ENCODE results near the gene TSNAXIP1. TPM values are rescaled to one million over a fixed set of nuclear protein-coding genes. Genes with fewer than 3 reads are reported as not detected.

The TSNAXIP1 gene
- under 1 TPM; 0.30 to 0.45 (median 0.37) TPM for total RNA-seq
- 0.35 TPM for total RNA-seq (2013)
- total RNA-seq, result 0.35 to 3.4 (median 0.98) reads per million in 29 experiments

GRCh38 chr16:67806428-67807147, at the start of gene TSNAXIP1, which contains the start of gene RANBP10:
TSS of gene TSNAXIP1 (plus strand) at chr16:67806889. CDS start at chr16:67807150, 261 bp downstream.
TSS of gene RANBP10 (minus strand) at chr16:67806560. CDS start at chr16:67806536, 24 bp downstream.
- Histone ChIP-seq H3K4me3 (ENCODE audit: control insufficient read depth in 1 of 2, extremely low read depth in 1 of 2, low read length in 1 of 2) (peak within 1 kb of the TSS; percentile 87 to 97), H3K27ac (ENCODE audit: low read length) (peak within 1 kb of the TSS; percentile 70), H3K36me3 (ENCODE audit: control insufficient read depth in 2 of 2, extremely low read depth in 1 of 2, insufficient read depth in 1 of 2, low read length in 1 of 2) (peaks cover 0 to 5% of the 10 kb centered on the region in 2 donors), H3K9me3 (no peaks in the 10 kb centered on the region), H3K27me3 (replicated peaks in 1 of 2; ENCODE audit: control insufficient read depth in 2 of 2, extremely low read depth in 1 of 2, insufficient read depth in 2 of 2, low read length in 1 of 2) (no peaks in the 10 kb centered on the region), H3K4me1 (ENCODE audit: control insufficient read depth in 1 of 2, extremely low read depth in 1 of 2, insufficient read depth in 2 of 2, low read length in 2 of 2) (peaks cover 29 to 43% of the 10 kb centered on the region in 2 experiments)
- DNase-seq (peak; percentile 89 to 98 (median 95)), ATAC-seq (replicated peaks in 1 of 4) (peak; percentile 92 to 93 (median 92))
- peaks cover 38 to 47% (median 42%) of the 10 kb centered on the region in 3 donors for H3K4me1 Mint-ChIP-seq
- peak within 1 kb of the TSS; percentile 79 to 94 for H3K27ac Mint-ChIP-seq
- CTCF ChIA-PET, result interaction anchor here in 1 of 2 donors (0.5 to 1.5 kb wide), 17 partner anchors 10 to 1455 kb away, joined by 3 to 19 read pairs (median 4); partner anchors contain the start of genes ATP6V0D1, GFOD2, NFATC3 and NUTF2
- no peaks in the 10 kb centered on the region for H3K27me3 Mint-ChIP-seq
- no peaks in the 10 kb centered on the region for H3K9me3 Mint-ChIP-seq
- peaks cover 9% of the 10 kb centered on the region for H3K36me3 Mint-ChIP-seq
- H3K4me3 Mint-ChIP-seq, result peak within 1 kb of the TSS; percentile 76 to 89 (median 87)
- POLR2A ChIA-PET, result interaction anchor here in 1 of 2 donors (0.5 to 1.0 kb wide), 4 partner anchors 87 to 207 kb away, joined by 3 to 10 read pairs (median 4); partner anchors contain the start of genes GFOD2 and PSKH1
- WGBS (ENCODE audit: insufficient coverage), result 0% methylated on average over 41 of the region's 54 CpGs

GRCh38 chr16:67758006-67758405, 48.7 kb upstream of the TSNAXIP1 start:
- POLR2A ChIA-PET, result interaction anchor here in 1 of 2 donors (0.5 kb wide), 1 partner anchor 739 kb away, joined by 4 read pairs; no protein-coding TSS in a partner anchor
- 83% methylated on average over 2 of the region's 3 CpGs for WGBS (ENCODE audit: insufficient coverage)

GRCh38 chr16:67758966-67759365, 47.7 kb upstream of the TSNAXIP1 start:
- Histone ChIP-seq H3K27ac (ENCODE audit: low read length) (no peak overlapping the region), H3K36me3 (ENCODE audit: control insufficient read depth in 2 of 2, extremely low read depth in 1 of 2, insufficient read depth in 1 of 2, low read length in 1 of 2) (peaks cover 3 to 23% of the 10 kb centered on the region in 2 donors), H3K4me3 (ENCODE audit: control insufficient read depth in 1 of 2, extremely low read depth in 1 of 2, low read length in 1 of 2) (no peak overlapping the region), H3K4me1 (ENCODE audit: control insufficient read depth in 1 of 2, extremely low read depth in 1 of 2, insufficient read depth in 2 of 2, low read length in 2 of 2) (peaks cover 0 to 7% of the 10 kb centered on the region in 2 experiments), H3K27me3 (replicated peaks in 1 of 2; ENCODE audit: control insufficient read depth in 2 of 2, extremely low read depth in 1 of 2, insufficient read depth in 2 of 2, low read length in 1 of 2) (no peaks in the 10 kb centered on the region), H3K9me3 (no peaks in the 10 kb centered on the region)
- H3K9me3 Mint-ChIP-seq, result no peaks in the 10 kb centered on the region
- CTCF ChIA-PET, result no interaction called here
- peaks cover 18 to 24% (median 23%) of the 10 kb centered on the region in 3 donors for H3K4me1 Mint-ChIP-seq
- H3K27me3 Mint-ChIP-seq, result no peaks in the 10 kb centered on the region
- H3K27ac Mint-ChIP-seq, result no peak overlapping the region
- POLR2A ChIA-PET, result no interaction called here
- DNase-seq (no peak), ATAC-seq (replicated peaks in 1 of 4) (no peak)
- peaks cover 21% of the 10 kb centered on the region for H3K36me3 Mint-ChIP-seq
- no peak overlapping the region for H3K4me3 Mint-ChIP-seq
- WGBS (ENCODE audit: insufficient coverage), result 93% methylated on average over 6 of the region's 7 CpGs

More at GRCh38 chr16:67758006-67758405, 48.7 kb upstream of the TSNAXIP1 start:
- ATAC-seq (replicated peaks in 1 of 4), result no peak
- Mint-ChIP-seq H3K4me3 (no peak overlapping the region), H3K27me3 (no peaks in the 10 kb centered on the region), H3K4me1 (peaks cover 18 to 23% (median 21%) of the 10 kb centered on the region in 3 donors), H3K27ac (no peak overlapping the region), H3K9me3 (no peaks in the 10 kb centered on the region), H3K36me3 (peaks cover 24% of the 10 kb centered on the region)
- CTCF ChIA-PET, result no interaction called here
- Histone ChIP-seq H3K9me3 (no peaks in the 10 kb centered on the region), H3K27me3 (replicated peaks in 1 of 2; ENCODE audit: control insufficient read depth in 2 of 2, extremely low read depth in 1 of 2, insufficient read depth in 2 of 2, low read length in 1 of 2) (no peaks in the 10 kb centered on the region), H3K36me3 (ENCODE audit: control insufficient read depth in 2 of 2, extremely low read depth in 1 of 2, insufficient read depth in 1 of 2, low read length in 1 of 2) (peaks cover 3 to 22% of the 10 kb centered on the region in 2 donors), H3K4me3 (ENCODE audit: control insufficient read depth in 1 of 2, extremely low read depth in 1 of 2, low read length in 1 of 2) (no peak overlapping the region), H3K4me1 (ENCODE audit: control insufficient read depth in 1 of 2, extremely low read depth in 1 of 2, insufficient read depth in 2 of 2, low read length in 2 of 2) (peaks cover 0 to 7% of the 10 kb centered on the region in 2 experiments), H3K27ac (ENCODE audit: low read length) (no peak overlapping the region)
- no peak for DNase-seq

GRCh38 chr16:67760206-67760955, 46.3 kb upstream of the TSNAXIP1 start:
- H3K27ac Mint-ChIP-seq, result peak overlapping the region; percentile 78 to 79
- H3K27ac ChIP-seq (ENCODE audit: low read length), result no peak overlapping the region
- CTCF ChIA-PET, result interaction anchor here in 1 of 2 donors (0.6 kb wide), 1 partner anchor 287 kb away, joined by 5 read pairs; no protein-coding TSS in a partner anchor
- POLR2A ChIA-PET, result no interaction called here
- H3K9me3 Mint-ChIP-seq, result no peaks in the 10 kb centered on the region
- peaks cover 0 to 15% of the 10 kb centered on the region in 2 donors for H3K36me3 ChIP-seq (ENCODE audit: control insufficient read depth in 2 of 2, extremely low read depth in 1 of 2, insufficient read depth in 1 of 2, low read length in 1 of 2)
- H3K9me3 ChIP-seq, result no peaks in the 10 kb centered on the region
- peaks cover 0 to 7% of the 10 kb centered on the region in 2 experiments for H3K4me1 ChIP-seq (ENCODE audit: control insufficient read depth in 1 of 2, extremely low read depth in 1 of 2, insufficient read depth in 2 of 2, low read length in 2 of 2)
- H3K27me3 Mint-ChIP-seq, result no peaks in the 10 kb centered on the region
- peak in 1 of 35 experiments; percentile 2 for DNase-seq
- H3K4me3 Mint-ChIP-seq, result no peak overlapping the region
- H3K4me3 ChIP-seq (ENCODE audit: control insufficient read depth in 1 of 2, extremely low read depth in 1 of 2, low read length in 1 of 2), result no peak overlapping the region
- WGBS (ENCODE audit: insufficient coverage), result 82% methylated on average over 7 of the region's 8 CpGs
- H3K27me3 ChIP-seq (replicated peaks in 1 of 2; ENCODE audit: control insufficient read depth in 2 of 2, extremely low read depth in 1 of 2, insufficient read depth in 2 of 2, low read length in 1 of 2), result no peaks in the 10 kb centered on the region
- peak in 2 of 4 experiments; percentile 23 to 27 for ATAC-seq (replicated peaks in 1 of 4)
- peaks cover 18 to 24% (median 23%) of the 10 kb centered on the region in 3 donors for H3K4me1 Mint-ChIP-seq
- H3K36me3 Mint-ChIP-seq, result peaks cover 21% of the 10 kb centered on the region

- no peak for ATAC-seq (replicated peaks in 1 of 4)
- H3K36me3 Mint-ChIP-seq, result peaks cover 21% of the 10 kb centered on the region
- H3K9me3 Mint-ChIP-seq, result no peaks in the 10 kb centered on the region
- no peaks in the 10 kb centered on the region for H3K27me3 Mint-ChIP-seq
- no peak overlapping the region for H3K27ac ChIP-seq (ENCODE audit: low read length)
- H3K27ac Mint-ChIP-seq, result peak overlapping the region; percentile 78 to 79
- H3K4me3 Mint-ChIP-seq, result no peak overlapping the region
- no peaks in the 10 kb centered on the region for H3K9me3 ChIP-seq
- POLR2A ChIA-PET, result no interaction called here
- H3K27me3 ChIP-seq (replicated peaks in 1 of 2; ENCODE audit: control insufficient read depth in 2 of 2, extremely low read depth in 1 of 2, insufficient read depth in 2 of 2, low read length in 1 of 2), result no peaks in the 10 kb centered on the region
- no peak for DNase-seq
- peaks cover 0 to 7% of the 10 kb centered on the region in 2 experiments for H3K4me1 ChIP-seq (ENCODE audit: control insufficient read depth in 1 of 2, extremely low read depth in 1 of 2, insufficient read depth in 2 of 2, low read length in 2 of 2)
- H3K4me1 Mint-ChIP-seq, result peaks cover 15 to 24% (median 23%) of the 10 kb centered on the region in 3 donors
- no peak overlapping the region for H3K4me3 ChIP-seq (ENCODE audit: control insufficient read depth in 1 of 2, extremely low read depth in 1 of 2, low read length in 1 of 2)
- peaks cover 0 to 15% of the 10 kb centered on the region in 2 donors for H3K36me3 ChIP-seq (ENCODE audit: control insufficient read depth in 2 of 2, extremely low read depth in 1 of 2, insufficient read depth in 1 of 2, low read length in 1 of 2)
- 92% methylated on average over 3 of the region's 4 CpGs for WGBS (ENCODE audit: insufficient coverage)
- CTCF ChIA-PET, result interaction anchor here in 1 of 2 donors (0.6 kb wide), 1 partner anchor 287 kb away, joined by 5 read pairs; no protein-coding TSS in a partner anchor
These were observed 45.8 kb upstream of the TSNAXIP1 start for GRCh38 chr16:67760956-67761230.

GRCh38 chr16:67761924-67762323, 44.8 kb upstream of the TSNAXIP1 start:
- Histone ChIP-seq H3K36me3 (ENCODE audit: control insufficient read depth in 2 of 2, extremely low read depth in 1 of 2, insufficient read depth in 1 of 2, low read length in 1 of 2) (peaks cover 4 to 19% of the 10 kb centered on the region in 2 donors), H3K4me3 (ENCODE audit: control insufficient read depth in 1 of 2, extremely low read depth in 1 of 2, low read length in 1 of 2) (no peak overlapping the region), H3K27ac (ENCODE audit: low read length) (no peak overlapping the region), H3K4me1 (ENCODE audit: control insufficient read depth in 1 of 2, extremely low read depth in 1 of 2, insufficient read depth in 2 of 2, low read length in 2 of 2) (peaks cover 0 to 7% of the 10 kb centered on the region in 2 experiments), H3K9me3 (no peaks in the 10 kb centered on the region), H3K27me3 (replicated peaks in 1 of 2; ENCODE audit: control insufficient read depth in 2 of 2, extremely low read depth in 1 of 2, insufficient read depth in 2 of 2, low read length in 1 of 2) (no peaks in the 10 kb centered on the region)
- Mint-ChIP-seq H3K4me3 (no peak overlapping the region), H3K27me3 (no peaks in the 10 kb centered on the region), H3K36me3 (peaks cover 29% of the 10 kb centered on the region), H3K9me3 (no peaks in the 10 kb centered on the region), H3K4me1 (peaks cover 14 to 24% (median 23%) of the 10 kb centered on the region in 3 donors), H3K27ac (no peak overlapping the region)
- no CpG with 5 or more reads among the region's 1 CpG for WGBS (ENCODE audit: insufficient coverage)
- DNase-seq, result no peak
- CTCF ChIA-PET, result interaction anchor here in 1 of 2 donors (0.5 kb wide), 1 partner anchor 1353 kb away, joined by 6 read pairs; no protein-coding TSS in a partner anchor
- ATAC-seq (replicated peaks in 1 of 4), result no peak
- POLR2A ChIA-PET, result no interaction called here

Data from T-cell (primary cell).